GM13976 (cell line): ENCODE data around the gene MAPKBP1.

Experiments used
- DNase-seq: peaks from one replicate; pipeline ENCODE4 v3.0.0; 2012; ENCODE audit warnings: low spot score
- in situ Hi-C: fragments of 300-500 bp; cut with MboI; formaldehyde crosslinking; loops from one replicate; pipeline ENCODE4 v1.12.0; 2022; ENCODE audit warnings: low sequenced_read_pairs, mixed read lengths, inconsistent platforms; ENCODE audit not compliant: unreplicated experiment
- TF ChIP-seq, protein P1 (sequence below): IDR thresholded peaks from 2 replicates; pipeline ENCODE4 v1.5.1; 2012; ENCODE audit warnings: borderline replicate concordance, mild to moderate bottlenecking; ENCODE audit not compliant: insufficient read depth; ENCODE audit errors: extremely low read depth, missing control alignments, control extremely low read depth

MAPKBP1 gene

DNA sequence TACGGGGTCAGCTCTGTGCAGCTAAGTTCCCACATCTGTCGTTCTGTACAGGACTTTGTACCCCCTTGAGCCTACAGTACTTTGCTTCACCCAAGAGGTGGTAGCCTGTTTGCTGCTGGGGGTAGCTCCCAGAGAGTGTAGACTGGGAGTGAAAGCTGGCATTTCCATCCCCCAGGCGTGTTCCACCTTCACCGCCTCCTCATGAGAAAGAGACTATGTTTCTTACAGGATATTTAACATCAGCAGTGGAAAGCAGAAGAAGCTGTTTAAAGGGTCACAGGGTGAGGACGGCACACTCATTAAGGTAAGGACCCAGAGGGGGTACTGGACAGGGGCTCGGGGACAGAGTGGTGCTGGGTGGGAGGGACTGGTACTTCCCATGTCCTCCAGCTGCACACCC lies 43.5 kb downstream of the MAPKBP1 start:
- in situ Hi-C loops = no loop called here
- DNase-seq = no peak
- TF ChIP-seq, protein P1, sequence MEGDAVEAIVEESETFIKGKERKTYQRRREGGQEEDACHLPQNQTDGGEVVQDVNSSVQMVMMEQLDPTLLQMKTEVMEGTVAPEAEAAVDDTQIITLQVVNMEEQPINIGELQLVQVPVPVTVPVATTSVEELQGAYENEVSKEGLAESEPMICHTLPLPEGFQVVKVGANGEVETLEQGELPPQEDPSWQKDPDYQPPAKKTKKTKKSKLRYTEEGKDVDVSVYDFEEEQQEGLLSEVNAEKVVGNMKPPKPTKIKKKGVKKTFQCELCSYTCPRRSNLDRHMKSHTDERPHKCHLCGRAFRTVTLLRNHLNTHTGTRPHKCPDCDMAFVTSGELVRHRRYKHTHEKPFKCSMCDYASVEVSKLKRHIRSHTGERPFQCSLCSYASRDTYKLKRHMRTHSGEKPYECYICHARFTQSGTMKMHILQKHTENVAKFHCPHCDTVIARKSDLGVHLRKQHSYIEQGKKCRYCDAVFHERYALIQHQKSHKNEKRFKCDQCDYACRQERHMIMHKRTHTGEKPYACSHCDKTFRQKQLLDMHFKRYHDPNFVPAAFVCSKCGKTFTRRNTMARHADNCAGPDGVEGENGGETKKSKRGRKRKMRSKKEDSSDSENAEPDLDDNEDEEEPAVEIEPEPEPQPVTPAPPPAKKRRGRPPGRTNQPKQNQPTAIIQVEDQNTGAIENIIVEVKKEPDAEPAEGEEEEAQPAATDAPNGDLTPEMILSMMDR = no peak

DNA sequence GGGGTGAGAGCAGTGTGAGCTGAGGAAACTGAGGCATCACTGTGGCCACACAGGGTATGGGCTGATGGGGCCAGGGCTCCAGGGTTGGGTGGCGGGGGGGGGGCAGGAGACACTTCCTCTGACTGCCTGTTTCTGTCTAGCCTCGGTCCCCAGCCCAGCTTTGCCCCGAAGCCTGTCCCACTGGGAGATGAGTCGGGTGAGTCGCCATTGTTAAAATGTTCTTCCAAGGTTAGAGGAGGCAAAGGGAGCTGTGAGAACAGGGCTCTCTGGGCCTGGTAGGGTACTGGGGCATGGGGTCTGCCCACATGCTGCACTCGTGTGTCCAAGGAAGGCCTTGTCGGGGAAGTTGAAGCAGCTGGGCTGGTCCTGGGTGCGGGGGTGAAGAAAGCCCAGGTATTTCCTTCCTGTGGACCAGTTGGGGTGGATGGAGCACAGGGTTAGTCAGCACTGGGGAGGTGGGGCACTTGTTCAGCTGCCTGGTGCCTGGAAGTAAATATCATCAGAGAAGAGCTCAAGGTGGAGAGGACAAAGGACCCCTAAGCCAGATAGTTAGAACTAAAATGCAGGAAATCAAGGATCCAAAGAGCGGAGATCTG lies 45.3 kb downstream of the MAPKBP1 start:
- TF ChIP-seq, protein P1 = no peak
- in situ Hi-C loops = no loop called here
- DNase-seq = no peak

DNA sequence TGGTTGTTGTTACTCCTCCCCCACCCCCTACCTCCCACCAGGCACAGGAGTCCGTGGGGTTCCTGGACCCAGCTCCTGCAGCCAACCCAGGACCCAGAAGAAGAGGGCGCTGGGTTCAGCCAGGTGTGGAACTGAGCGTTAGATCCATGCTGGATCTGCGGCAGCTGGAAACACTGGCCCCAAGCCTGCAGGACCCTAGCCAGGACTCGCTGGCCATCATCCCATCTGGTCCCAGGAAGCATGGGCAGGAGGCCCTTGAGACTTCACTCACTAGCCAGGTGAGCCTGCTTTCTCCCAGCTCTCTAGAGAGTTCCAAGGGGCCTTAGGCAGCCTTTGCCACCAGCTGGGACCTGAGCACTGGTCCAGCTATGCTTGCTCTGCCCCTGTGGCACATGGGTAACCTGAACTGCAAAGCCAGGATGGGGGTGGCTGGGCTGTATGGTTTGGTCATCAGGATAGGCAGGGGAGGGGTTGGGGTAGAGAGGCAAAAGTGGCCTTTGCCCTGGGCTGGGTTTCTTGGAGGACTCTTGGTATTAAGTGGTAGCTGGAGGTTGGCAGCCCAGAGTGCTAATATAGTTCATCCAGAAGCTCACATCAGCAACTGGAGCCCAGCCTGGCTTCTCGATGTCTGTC lies 46.6 kb downstream of the MAPKBP1 start:
- TF ChIP-seq, protein P1 = no peak
- in situ Hi-C loops = no loop called here
- DNase-seq = no peak

DNA sequence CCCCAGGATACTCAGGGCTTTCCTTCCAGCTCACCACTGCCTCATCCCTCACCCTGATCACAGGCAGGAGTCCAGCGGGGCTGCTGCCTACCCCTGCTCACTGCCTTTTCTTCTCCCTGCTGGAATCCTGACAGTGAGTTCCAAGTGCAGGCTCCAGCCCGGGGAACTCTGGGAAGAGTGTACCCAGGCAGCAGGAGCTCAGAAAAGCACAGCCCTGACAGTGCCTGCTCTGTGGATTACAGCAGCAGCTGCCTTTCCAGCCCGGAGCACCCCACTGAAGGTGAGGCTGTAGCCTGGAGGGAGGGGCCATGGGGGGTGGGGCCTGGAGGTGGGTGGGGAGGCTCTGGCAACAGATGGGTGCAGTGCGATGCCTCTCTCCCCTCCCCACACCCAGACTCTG lies 47.5 kb downstream of the MAPKBP1 start:
- TF ChIP-seq, protein P1 = no peak
- in situ Hi-C loops = no loop called here
- DNase-seq = no peak

DNA sequence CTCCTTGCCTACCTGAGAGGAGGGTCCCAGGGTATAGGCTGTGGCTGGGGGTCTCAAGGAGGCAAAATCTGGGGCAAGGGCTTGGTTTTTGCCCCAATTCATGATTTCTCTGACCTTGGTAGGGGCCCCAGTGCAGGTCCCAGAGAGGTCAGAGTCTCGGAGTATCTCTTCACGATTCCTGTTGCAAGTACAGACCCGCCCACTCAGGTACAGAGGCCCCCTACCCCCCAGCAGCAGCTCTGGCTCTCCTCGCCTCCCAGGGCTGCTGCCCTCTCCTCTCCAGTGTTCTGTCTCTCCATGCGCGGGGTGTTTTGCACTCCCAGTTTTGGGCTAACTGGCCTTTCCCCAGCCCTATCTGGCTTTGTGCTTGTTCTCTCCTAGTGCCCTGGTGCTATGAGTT lies 48.2 kb downstream of the MAPKBP1 start:
- no peak for DNase-seq
- TF ChIP-seq, protein P1 = no peak
- in situ Hi-C loops = no loop called here

DNA sequence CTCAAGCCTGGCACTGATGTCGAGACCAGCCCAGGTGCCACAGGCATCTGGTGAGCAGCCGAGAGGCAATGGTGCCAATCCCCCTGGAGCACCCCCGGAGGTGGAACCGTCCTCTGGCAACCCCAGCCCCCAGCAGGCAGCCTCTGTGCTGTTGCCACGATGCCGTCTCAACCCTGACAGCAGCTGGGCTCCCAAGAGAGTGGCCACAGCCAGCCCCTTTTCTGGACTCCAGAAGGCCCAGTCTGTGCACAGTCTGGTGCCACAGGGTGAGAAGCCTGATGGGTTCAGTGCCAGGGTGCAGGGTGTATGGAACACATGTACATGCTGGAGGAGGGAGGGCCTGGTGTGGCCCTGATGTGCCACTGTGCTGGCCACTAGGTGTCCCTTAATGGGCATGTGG lies 48.7 kb downstream of the MAPKBP1 start:
- TF ChIP-seq, protein P1 = no peak
- in situ Hi-C loops = no loop called here
- no peak for DNase-seq
